H1 (cell line): ENCODE data around the gene ITGB2. TPM values are rescaled to one million over a fixed set of nuclear protein-coding genes. Genes with fewer than 3 reads are reported as not detected.

Experiments
- CREB1 ChIP-seq: IDR thresholded peaks from 2 replicates; pipeline ENCODE4 v1.6.1; 2012; ENCODE audit warnings: inconsistent platforms
- SAP30 ChIP-seq: fragments of 300-600 bp; sonication (generic); IDR thresholded peaks from 2 replicates; pipeline ENCODE4 v1.7.1; 2012; ENCODE audit warnings: low read length, moderate library complexity, mild to moderate bottlenecking, inconsistent platforms; ENCODE audit not compliant: insufficient read depth, insufficient replicate concordance
- SP2 ChIP-seq: IDR thresholded peaks from 2 replicates; pipeline ENCODE4 v1.6.1; 2012; ENCODE audit warnings: mild to moderate bottlenecking, low read length, inconsistent platforms
- TBP ChIP-seq: IDR thresholded peaks from 2 replicates; pipeline ENCODE4 v1.6.1; 2011; ENCODE audit warnings: low read depth, low read length, improper control_type of control experiment
- polyA plus RNA-seq, 7 experiments: library from polyadenylated mRNA; depleted of rRNA in 3 of 7; stranded (reverse) in 5 of 7; unstranded in 2 of 7; fragments of >200 nt in 5 of 7; fragments of 200-250 nt in 2 of 7; gene quantifications; 1 replicate in 5 of 7; 2 replicates in 1 of 7; 4 replicates in 1 of 7; pipeline versions ENCODE4 v1.2.1 to v1.2.3, GENCODE V29; 2011 to 2013; ENCODE audit warnings: missing spikeins in 2 of 7, mixed read lengths in 2 of 7
- total RNA-seq: library from RNA; stranded (reverse); fragmentation: NEBNext Ultra II Directional; extraction: Animal tissue kit (Norgen Biotek cat#: 25700); gene quantifications from 2 replicates; pipeline ENCODE4 v1.2.1, GENCODE V29; 2021
- TF ChIP-seq, protein P1 (sequence below): IDR thresholded peaks from 2 replicates; pipeline ENCODE4 v1.6.1; 2012; ENCODE audit warnings: inconsistent platforms

The ITGB2 gene
- total and polyA plus RNA-seq, 2 of the 8 experiments (the other 6 are each of a cell fraction or from before 2014, with no cell fraction given): 0.24 to 0.63 TPM

DNA sequence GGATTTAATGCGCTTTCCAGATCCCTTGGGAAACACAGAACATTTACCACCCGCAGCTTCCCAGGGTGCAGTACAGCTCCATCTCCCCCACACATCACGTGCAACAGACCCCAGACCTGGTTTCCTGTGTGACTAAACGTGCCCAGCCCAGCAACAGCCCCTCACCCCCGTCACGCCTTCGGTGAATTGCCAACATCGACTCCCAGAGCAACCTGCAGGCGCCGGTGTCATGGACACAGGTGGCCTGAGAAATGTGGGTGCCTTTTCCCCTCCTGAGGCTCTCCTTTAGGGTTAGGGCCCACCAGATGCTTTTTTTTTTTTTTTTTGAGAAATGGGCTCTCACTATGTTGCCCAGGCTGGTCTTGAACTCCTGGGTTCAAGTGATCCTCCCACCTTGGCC lies 78.6 kb downstream of the ITGB2 start (continued):
- no peak for TF ChIP-seq SP2
- no peak for TF ChIP-seq CREB1
- TF ChIP-seq, protein P1, sequence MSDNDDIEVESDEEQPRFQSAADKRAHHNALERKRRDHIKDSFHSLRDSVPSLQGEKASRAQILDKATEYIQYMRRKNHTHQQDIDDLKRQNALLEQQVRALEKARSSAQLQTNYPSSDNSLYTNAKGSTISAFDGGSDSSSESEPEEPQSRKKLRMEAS: no peak
- no peak for TF ChIP-seq TBP
- TF ChIP-seq SAP30: no peak
- TF ChIP-seq, all 59 proteins: peak for 0
